ENCODE measurements around the gene PPFIA4. TPM values are rescaled to one million over a fixed set of nuclear protein-coding genes. Genes with fewer than 3 reads are reported as not detected.

The PPFIA4 gene
- total RNA-seq, 1 experiment from 2014 or later, result 0.83 TPM

DNA sequence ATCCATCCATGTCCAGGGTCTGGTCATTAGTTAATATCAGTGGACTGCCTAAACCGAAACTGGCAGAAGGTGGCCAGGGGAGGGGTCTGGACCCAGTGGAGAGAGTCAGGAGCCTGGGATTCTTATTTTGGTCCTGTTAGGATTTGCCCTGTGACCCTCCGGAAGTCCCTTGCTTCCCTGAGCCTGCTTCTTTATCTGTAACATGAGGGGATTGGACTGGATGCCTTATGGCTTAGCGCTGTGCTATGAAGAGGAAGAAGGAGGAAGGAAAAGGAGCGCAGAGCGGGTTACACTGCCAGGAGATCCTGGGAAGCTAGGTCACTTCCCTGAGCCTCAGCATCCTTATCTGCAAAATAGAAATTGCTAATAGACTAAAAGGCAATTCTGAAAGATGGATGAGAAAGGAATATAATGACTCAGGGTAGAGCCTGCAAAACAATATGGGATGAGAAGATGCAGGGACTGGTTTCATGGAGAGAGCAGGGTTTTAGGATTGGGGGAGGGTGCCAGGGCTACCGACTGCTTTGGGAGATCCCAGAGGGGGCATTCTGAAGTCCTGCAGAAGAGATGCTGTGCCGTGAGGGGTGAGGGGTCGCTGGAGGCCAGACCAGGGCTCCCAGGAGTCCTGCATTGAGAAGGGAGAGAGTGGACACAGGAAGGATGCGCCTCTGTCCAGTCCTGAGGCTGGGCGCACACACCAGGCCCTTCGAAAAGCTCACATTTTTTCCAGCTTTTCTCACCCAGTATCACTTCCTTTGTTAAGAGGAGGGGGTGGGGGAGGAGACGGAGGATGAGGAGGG, 100.8 kb downstream of the PPFIA4 start:
- Mint-ChIP-seq H3K27me3 (ENCODE audit: unreplicated experiment) (peaks cover 68% of the 10 kb centered on the region), H3K4me1 (ENCODE audit: low read depth, unreplicated experiment) (peaks cover 31% of the 10 kb centered on the region), H3K27ac (ENCODE audit: unreplicated experiment) (no peak overlapping the region), H3K4me3 (ENCODE audit: low read depth, unreplicated experiment) (peak overlapping the region; percentile 72), H3K9me3 (ENCODE audit: low read depth, unreplicated experiment) (no peaks in the 10 kb centered on the region), H3K36me3 (ENCODE audit: insufficient read depth, unreplicated experiment) (peaks cover 8% of the 10 kb centered on the region)
- no peak for TF ChIP-seq CTCF (IDR thresholded peaks at IDR 0.05; ENCODE audit: unreplicated experiment)
- DNase-seq, result no peak
- CTCF ChIA-PET, result interaction anchor here (0.9 to 1.9 kb wide), 12 partner anchors 9 to 197 kb away, joined by 3 to 13 read pairs (median 4); partner anchors contain the start of gene CHI3L1
- intact Hi-C loops (cut with micrococcal nuclease; ENCODE audit: unreplicated experiment), result no loop called here
- BruUV-seq (replicated peaks), result no TSS peak

DNA sequence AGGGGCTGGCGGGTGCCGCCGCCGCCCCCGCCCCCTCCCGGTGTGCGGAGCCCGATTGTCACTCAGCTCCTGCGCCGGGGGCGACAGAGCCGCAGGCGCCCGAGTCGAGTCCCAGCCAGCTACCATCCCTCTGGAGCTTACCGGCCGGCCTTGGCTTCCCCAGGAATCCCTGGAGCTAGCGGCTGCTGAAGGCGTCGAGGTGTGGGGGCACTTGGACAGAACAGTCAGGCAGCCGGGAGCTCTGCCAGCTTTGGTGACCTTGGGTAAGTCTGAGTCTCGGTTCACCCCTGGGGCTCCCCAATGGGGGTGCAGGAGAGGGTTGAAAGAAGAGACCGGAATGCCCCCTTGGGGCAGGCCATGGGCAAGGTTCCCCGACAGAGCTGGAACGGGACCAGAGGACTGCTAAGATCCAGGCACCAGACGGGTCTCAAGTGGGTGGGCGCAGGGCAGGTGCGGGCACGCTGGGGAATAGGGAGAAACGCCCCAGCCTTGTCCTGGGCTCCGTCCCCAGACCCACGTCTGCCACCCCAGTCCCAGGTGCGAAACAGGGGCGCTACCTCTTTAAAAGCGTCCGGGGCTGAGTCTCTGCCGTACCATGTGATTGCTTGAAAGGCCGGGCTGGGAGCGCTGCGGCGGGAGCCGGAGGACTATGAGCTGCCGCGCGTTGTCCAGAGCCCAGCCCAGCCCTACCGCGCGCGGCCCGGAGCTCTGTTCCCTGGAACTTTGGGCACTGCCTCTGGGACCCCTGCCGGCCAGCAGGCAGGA, 101.6 kb downstream of the PPFIA4 start, which contains the start of gene ADORA1:
Gene ADORA1 (plus strand): TSS at position 61 of the 765 bp plus-strand sequence. CDS start 1,116 bp downstream, outside the sequence.
- intact Hi-C loops (cut with micrococcal nuclease; ENCODE audit: unreplicated experiment), result no loop called here
- DNase-seq, result peak; percentile 66
- CTCF ChIA-PET, result interaction anchor here (0.7 to 1.9 kb wide), 12 partner anchors 9 to 1354 kb away, joined by 3 to 13 read pairs (median 4); partner anchors contain the start of gene CHI3L1
- Mint-ChIP-seq H3K4me1 (ENCODE audit: low read depth, unreplicated experiment) (peaks cover 31% of the 10 kb centered on the region), H3K36me3 (ENCODE audit: insufficient read depth, unreplicated experiment) (peaks cover 8% of the 10 kb centered on the region), H3K27ac (ENCODE audit: unreplicated experiment) (no peak within 1 kb of the TSS), H3K9me3 (ENCODE audit: low read depth, unreplicated experiment) (no peaks in the 10 kb centered on the region), H3K4me3 (ENCODE audit: low read depth, unreplicated experiment) (peak within 1 kb of the TSS; percentile 72), H3K27me3 (ENCODE audit: unreplicated experiment) (peaks cover 68% of the 10 kb centered on the region)
- TF ChIP-seq CTCF (IDR thresholded peaks at IDR 0.05; ENCODE audit: unreplicated experiment), result no peak
- BruUV-seq (replicated peaks), result no TSS peak

DNA sequence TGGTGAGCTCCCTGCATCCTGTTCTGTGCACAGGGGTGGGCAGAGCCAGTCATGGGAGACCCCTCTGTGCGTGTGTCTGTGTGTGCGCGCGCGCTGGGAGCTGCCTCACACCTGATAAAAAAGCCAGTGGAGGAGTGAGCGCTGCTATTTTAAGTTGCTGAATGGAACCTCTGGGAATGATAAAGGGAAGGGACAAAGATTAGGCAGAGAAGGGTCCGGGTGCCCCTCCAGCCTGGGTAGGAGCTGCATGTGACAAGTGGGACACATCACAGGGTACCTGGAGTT, 102.1 kb downstream of the PPFIA4 start:
- H3K36me3 Mint-ChIP-seq (ENCODE audit: insufficient read depth, unreplicated experiment), result peaks cover 8% of the 10 kb centered on the region
- H3K4me1 Mint-ChIP-seq (ENCODE audit: low read depth, unreplicated experiment), result peaks cover 31% of the 10 kb centered on the region
- no peak for TF ChIP-seq CTCF (IDR thresholded peaks at IDR 0.05; ENCODE audit: unreplicated experiment)
- intact Hi-C loops (cut with micrococcal nuclease; ENCODE audit: unreplicated experiment), result no loop called here
- no peak overlapping the region for H3K27ac Mint-ChIP-seq (ENCODE audit: unreplicated experiment)
- H3K9me3 Mint-ChIP-seq (ENCODE audit: low read depth, unreplicated experiment), result no peaks in the 10 kb centered on the region
- DNase-seq, result no peak
- H3K27me3 Mint-ChIP-seq (ENCODE audit: unreplicated experiment), result peaks cover 65% of the 10 kb centered on the region
- BruUV-seq (replicated peaks), result no TSS peak
- H3K4me3 Mint-ChIP-seq (ENCODE audit: low read depth, unreplicated experiment), result peak overlapping the region; percentile 72
- CTCF ChIA-PET, result interaction anchor here (0.7 to 1.9 kb wide), 10 partner anchors 10 to 1353 kb away, joined by 3 to 13 read pairs (median 4); no protein-coding TSS in a partner anchor

Other genes starting within 250 kb of the PPFIA4 start
- 86.6 and 86.7 TPM in 2 replicates for gene KDM5B, start 218.1 kb upstream of the PPFIA4 start, total RNA-seq (2022)
- gene PCAT6, start 215.5 kb upstream of the PPFIA4 start, total RNA-seq (2022), result 1.3 and 2.8 TPM in 2 replicates
- 9.8 and 10.5 TPM in 2 replicates for gene RABIF, start 137.3 kb upstream of the PPFIA4 start, total RNA-seq (2022)
- gene KLHL12, start 99.3 kb upstream of the PPFIA4 start, total RNA-seq (2022), result 35.4 and 36.7 TPM in 2 replicates
- 102 and 104 TPM in 2 replicates for gene ADIPOR1, start 68.2 kb upstream of the PPFIA4 start, total RNA-seq (2022)
- gene CYB5R1, start 59.2 kb upstream of the PPFIA4 start, total RNA-seq (2022), result 57.1 and 65.4 TPM in 2 replicates
- gene TMEM183A, start 19.1 kb upstream of the PPFIA4 start, total RNA-seq (2022), result 77.7 and 84.4 TPM in 2 replicates
- not detected in 2 replicates for gene MYOG, start 59.5 kb downstream of the PPFIA4 start, total RNA-seq (2022)
- 1.5 and 1.7 TPM in 2 replicates for gene ADORA1, start 101.2 kb downstream of the PPFIA4 start, total RNA-seq (2022)
- not detected in 2 replicates for gene MYBPH, start 149.3 kb downstream of the PPFIA4 start, total RNA-seq (2022)
- gene CHI3L1, start 160.2 kb downstream of the PPFIA4 start, total RNA-seq (2022), result not detected in 2 replicates
- gene CHIT1, start 203.2 kb downstream of the PPFIA4 start, total RNA-seq (2022), result not detected in 2 replicates